OCI-LY3 (cell line): ENCODE data around the gene KLHL40.

Source experiments
- CTCF ChIP-seq: fragments of 200-600, 300-600 bp; sonication (generic); IDR thresholded peaks from 2 replicates; pipeline ENCODE4 v1.5.1; 2014; ENCODE audit warnings: antibody characterized with exemption, low read length, low read depth
- EZH2phosphoT487 ChIP-seq: fragments of 200-600 bp; shearing (Covaris generic); IDR thresholded peaks from 2 replicates; pipeline ENCODE4 v1.6.1; 2018; ENCODE audit warnings: antibody characterized with exemption, mixed run types, low read depth

- no peak for TF ChIP-seq CTCF
- no peak for TF ChIP-seq EZH2phosphoT487
Observed at GRCh38 chr3:42706721-42707619, 21.6 kb downstream of the KLHL40 start.
